DMS153 treated with DMSO at 0.1 percent for 48 hours (cell line): ENCODE results near the gene BNIP2.
"Not testable (repeated sequence)": the region's sequence is repeated elsewhere in the genome, so short reads cannot be mapped to it uniquely, and the experiment has no call there.

Source experiments
- DNase-seq: peaks from one replicate; lab custom pipeline; 2025; ENCODE audit not compliant: unreplicated experiment; lab: John Stamatoyannopoulos, UW

Gene BNIP2, protein sequence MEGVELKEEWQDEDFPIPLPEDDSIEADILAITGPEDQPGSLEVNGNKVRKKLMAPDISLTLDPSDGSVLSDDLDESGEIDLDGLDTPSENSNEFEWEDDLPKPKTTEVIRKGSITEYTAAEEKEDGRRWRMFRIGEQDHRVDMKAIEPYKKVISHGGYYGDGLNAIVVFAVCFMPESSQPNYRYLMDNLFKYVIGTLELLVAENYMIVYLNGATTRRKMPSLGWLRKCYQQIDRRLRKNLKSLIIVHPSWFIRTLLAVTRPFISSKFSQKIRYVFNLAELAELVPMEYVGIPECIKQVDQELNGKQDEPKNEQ

DNA sequence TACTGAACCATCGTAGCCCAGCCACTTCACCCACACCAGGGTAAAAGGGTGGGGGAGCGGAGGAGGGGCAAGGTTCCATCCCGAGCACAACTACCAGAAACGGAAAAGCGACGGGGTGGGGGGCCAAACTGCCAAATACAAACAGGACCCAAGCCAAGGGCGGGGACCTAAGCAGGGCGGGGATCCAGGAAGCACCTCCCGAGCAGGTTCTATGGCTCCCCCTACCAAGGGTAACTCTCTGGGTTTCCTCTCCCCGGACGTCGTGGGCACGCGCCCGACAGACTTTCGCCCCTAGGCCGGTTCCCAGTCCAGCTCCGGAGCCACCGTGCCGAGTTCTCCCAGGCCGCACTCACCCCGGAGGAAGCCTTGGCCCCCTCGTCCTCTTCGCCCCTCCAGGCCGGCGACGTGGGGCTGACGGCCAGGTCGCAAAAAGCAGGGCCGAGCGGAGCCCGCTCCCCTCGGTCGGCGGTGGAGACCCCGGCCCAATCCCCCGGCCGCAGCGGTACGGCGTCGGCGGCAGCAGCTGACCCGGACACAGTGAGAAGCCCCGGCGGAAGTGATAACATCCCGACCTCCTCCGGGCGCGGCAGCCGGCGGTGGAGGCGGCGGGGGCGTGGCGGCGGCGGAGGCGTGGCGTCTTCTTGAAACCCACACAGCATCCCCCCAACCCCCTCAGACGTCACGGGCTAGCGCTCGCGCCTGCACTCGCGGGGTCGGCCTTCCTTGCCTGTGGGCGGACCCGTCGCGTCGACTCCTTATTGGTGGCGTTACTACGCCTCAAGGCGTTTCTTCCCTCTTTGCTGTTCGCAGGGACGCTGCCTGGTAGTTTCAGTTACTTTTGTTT lies at the start of gene BNIP2:
BNIP2 (minus strand) TSS at position 539 of the 844 bp plus-strand sequence. CDS start 6,863 bp downstream, outside the sequence.
- peak; percentile 69 for DNase-seq

DNA sequence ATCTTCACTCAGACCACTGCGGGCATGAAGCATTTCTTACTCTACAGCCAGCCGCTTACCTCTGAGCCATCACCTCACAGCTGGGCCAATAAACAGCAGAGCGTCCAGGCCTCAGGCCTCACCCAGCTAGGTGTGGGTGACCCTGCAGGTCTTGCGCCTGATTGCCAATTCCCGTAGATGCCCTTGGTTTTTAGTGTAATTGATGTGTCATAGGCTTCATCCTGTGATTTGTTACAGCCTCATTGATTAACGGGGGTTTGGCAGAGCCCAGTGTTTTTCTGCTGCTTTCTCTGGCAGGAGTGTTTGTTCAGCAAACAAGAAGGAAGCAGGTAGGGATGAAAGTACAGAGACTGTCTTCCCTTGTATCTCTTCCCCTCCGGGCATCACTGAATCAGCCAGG lies 49.6 kb upstream of the BNIP2 start:
- peak; percentile 20 for DNase-seq

DNA sequence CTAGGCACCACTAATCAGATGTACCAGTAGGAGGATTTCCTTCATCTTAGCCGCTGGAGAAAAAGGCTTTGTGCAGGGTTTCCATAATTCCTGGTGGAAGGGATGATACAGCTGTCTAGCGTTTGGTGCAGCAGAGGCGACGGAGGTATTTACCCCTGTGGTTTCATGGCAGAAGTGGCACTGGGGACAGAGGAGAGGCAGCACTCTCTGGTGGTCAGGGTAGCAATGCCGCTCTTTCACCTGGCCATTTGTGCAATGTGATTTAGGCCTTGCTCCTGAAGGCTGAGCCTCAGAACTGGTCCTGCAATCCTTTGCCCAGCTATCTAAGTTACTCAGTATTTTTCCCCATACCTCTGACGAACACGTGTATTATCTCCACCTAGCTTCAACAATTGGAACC lies 47.1 kb upstream of the BNIP2 start:
- DNase-seq: no peak

DNA sequence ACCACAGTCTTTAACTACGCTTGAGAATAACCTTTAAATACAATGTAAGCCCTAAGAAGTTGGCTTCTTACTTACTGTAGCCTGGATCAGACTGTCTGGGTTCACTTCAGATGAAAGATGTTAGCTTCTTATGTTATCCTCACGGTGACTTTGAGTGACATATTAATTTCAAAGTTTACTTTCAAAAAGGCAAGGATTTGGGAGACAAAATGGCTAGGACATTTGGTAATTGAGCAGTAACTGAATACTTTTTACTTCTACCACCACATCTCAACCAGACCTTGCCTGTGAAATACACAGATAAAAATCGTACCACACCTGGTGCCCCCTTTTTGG lies 36.0 kb upstream of the BNIP2 start:
- DNase-seq: no peak

DNA sequence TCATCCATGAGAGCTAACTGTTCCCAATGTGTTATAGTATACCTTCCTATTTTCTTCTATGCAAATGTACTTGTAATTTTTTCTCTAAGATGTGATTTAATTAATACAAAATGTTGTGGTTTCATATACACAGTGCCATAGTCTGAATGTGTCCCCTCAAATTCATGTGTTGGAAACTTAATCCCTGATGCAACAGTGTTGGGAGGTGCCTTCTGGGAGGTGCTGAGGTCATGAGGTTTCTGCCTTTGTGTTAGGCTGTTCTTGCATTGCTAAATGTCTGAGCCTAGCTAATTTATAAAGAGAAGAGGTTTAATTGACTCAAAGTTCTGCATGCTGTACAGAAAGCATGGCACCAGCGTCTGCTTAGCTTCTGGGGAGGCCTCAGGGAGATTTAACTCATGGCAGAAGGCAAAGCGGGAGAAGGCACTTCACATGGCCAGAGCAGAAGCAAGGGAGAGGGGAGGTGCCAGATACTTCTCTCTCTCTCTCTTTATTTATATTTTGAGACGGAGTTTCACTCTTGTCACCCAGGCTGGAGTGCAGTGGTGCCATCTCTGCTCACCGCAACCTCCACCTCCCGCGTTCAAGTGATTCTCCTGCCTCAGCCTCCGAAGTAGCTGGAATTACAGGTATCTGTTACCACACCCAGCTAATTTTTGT lies 34.7 kb upstream of the BNIP2 start:
- no peak for DNase-seq

DNA sequence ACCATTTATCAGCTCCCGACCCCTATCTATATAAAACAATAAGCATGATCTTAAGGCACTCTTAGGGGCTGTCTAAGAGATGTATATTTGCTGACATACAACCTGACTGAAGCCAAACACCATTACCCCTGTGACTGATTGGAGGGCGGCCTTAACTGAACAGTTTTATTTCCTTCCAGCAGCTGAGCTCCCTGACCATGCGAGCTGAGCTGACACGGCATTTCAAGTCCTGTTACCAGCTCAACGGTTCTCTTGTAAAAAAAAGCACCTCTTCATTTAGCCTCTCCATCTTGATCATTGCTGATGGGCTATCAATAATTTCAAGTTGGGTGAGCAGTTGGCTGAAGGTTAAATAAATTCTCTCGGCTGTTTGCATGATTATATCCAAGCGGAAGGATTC lies 33.4 kb upstream of the BNIP2 start:
- DNase-seq: no peak

DNA sequence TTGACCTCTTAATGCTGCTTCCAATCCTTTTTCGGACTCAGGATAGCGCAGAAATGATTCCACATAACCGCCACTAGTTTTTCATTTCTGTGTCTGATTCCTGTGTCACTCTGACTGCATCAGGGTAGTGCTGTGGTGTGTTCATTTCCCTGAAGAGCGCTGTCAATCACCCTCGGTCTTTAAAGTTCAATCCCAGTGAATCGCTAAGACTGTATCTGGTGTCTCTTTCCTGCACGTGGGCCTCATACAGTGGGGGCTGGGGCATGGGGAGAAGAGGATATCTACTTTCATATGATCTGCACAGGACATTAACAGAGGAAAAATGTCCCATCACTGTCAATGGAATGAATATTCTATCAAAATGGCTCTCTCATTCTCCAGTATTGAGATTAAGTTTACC lies 32.9 kb upstream of the BNIP2 start:
- no peak for DNase-seq

DNA sequence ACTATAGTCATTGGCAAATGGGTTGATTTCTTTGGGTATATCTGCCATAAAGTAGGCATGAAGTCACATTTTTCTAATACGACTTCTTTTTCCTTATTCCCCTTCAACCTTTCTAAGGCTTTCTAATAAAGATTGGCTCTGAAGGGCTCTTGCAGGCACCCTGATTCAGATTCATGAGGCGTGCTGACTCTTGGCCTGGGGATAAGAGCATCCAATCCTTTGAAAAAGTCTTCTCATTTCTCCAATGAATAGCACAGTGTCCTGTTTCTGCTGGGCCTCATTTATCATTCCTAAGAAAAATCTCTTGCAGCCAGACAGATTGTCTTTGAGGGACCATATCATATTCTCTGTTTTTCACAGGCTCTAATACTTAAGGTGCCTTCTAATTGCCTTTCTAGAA lies 32.3 kb upstream of the BNIP2 start:
- no peak for DNase-seq

DNA sequence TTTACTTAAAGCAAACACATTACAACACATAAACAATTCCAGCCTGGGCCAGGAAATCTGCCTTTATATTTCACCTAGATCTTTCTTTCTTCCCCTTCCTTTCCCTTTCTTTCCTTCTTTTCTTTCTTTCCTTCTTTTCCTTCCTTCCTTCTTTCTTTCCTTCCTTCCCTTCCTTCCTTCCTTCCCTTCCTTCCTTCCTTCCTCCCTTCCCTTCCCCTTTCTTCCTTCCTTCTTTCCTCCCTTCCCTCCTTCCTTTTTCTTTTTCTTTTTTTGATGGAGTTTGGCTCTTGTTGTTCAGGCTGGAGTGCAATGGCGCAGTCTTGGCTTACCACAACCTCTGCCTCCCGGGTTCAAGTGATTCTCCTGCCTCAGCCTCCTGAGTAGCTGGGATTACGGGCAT lies 24.1 kb upstream of the BNIP2 start:
- DNase-seq: no peak

DNA sequence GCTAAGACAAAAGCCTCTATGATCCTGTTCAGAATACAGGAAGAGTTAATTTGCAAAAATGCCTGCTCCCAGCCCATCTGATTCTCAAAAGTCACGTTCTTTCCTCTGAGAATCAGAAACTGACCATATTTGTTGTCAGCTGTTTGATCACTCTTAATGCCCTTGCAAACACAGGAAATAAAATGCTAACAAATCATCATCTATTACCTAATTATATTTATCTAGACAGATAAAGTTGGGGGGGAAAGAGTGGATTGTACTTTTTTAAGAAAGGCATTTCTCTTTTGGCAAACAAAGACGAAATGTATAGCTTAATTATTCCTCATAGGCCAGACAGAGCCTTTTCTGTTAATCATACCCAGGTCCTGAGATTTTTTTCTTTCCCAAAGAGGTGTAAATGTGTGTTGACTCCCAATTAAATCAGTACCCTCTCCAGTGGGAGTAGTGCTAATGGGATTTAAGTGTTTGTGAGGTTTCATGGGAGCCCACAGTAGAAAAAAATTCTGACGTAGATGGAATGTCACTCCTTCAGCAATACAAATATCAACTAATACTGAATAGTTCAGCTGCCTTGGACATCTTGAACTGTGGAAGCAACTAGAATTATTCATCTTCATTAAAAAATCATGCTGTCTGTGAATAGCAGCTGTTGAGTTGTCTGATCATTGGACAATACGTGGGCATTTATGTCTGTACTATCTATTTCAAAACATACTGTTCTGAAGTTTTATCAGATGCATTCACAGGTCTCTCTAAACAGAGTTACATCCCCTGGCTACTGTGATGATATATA lies 22.5 kb upstream of the BNIP2 start:
- no peak for DNase-seq

DNA sequence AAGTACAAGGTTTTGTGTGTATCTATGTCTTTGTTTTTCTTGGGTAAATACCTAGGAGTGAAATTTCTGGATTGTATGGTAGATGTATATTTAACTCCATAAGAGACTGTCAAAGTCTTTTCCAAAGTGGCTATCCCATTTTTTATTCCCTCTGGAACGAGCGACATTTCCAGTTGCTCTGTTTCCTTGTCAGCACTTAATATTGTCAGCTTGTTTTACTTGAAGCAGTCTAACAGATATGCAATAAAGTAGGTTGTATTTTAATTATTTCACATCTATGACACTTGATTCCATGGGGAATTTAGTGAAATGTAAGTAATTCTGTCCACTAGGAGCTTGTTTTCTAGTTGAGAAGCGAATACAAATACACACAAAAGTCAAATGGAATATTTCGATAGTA lies 18.5 kb upstream of the BNIP2 start:
- no peak for DNase-seq

DNA sequence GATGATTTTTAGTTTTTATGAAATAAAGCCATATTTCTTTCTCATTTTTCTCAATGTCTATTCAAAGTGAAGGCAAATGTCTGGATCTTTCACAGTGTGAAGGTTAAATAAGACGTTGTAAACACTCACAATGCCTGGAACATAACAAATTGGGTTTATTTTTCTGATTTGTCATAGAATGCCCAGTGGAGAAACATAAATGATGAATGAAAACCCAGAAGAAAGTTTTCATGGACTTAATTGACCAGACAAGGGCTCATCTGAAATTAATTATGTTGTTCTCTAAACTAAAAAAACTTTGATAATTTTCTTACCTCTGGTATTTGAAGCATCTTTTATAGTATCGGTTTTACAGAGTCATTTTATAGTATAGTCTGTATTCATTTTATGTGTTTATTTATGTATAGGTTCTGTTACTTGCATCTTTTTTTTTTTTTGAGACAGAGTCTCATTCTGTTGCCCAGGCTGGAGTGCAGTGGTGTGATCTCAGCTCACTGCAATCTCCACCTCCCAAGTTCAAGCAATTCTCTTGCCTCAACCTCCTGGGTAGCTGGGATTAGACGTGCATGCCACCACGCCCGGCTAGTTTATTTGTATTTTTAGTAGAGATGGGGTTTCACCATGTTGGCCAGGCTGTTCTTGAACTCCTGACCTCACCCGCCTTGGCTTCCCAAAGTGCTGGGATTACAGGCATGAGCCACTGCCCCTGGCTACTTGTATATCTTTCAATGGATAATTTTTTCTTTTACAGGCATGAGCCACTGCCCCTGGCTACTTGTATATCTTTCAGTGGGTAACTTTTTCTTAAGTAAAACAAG lies 15.1 kb upstream of the BNIP2 start:
- no peak for DNase-seq

DNA sequence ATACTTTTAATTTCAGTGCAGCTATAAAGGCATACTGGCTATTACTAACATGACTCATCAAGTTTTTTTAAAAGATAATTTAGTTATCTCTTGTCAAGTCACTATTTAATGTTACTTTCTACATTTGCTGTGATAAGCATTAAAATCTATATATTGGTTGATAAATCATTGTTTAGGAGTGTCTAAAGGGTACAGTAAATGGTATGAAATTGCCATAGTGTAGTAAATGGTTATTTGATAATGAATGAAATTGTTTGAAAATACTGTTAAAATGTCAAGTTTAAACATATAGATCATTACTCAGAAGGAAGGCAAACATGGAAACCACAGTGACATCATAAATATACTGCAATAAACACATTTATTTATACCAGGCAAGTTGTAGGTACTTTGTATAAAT lies 13.2 kb upstream of the BNIP2 start:
- DNase-seq: no peak

DNA sequence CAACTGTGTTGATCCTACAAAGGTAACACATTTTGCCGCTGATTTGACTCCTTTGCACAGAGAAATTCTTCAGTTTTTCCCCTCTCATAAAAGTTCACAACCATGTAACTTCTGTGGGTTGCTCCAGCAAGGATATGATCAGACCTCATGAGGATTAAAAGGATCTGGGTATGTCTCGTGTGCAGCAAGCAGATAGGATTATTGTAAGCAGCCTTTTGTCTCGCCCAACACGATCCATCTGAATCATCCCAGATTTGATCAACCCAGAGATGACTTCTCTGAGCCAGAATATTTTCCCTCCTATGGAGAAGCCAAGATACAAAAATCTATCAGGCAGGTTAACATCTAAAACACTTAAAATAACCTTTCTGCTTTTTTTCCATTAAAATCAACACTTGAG lies 12.8 kb upstream of the BNIP2 start:
- no peak for DNase-seq

DNA sequence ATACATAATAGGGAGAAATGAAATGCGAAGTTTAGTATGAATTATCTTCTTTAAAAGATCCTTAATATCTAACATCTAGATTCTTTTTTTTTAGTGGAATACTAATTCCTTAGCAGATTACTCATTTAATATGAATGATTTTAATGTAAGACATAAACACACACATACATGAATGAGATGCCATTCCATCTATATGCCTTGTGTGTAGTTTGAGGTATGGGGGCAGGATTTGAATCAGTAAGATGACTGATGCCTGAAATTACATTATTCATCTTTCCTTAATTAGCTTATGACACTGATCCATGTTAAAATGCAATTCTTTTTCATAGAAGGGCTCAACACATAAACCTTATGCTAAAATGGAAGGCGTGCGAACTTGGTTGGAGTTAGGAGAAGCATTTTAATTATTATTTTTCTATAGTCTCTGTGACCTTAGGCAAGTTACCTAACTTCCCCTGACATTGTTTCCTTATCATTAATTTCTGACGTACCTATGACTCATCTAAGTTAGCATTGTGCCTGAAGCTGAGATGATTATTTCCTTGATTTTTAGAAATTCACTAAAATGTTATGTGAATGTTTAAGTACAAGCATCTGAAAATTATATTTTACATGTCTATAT lies 10.8 kb upstream of the BNIP2 start:
- no peak for DNase-seq

DNA sequence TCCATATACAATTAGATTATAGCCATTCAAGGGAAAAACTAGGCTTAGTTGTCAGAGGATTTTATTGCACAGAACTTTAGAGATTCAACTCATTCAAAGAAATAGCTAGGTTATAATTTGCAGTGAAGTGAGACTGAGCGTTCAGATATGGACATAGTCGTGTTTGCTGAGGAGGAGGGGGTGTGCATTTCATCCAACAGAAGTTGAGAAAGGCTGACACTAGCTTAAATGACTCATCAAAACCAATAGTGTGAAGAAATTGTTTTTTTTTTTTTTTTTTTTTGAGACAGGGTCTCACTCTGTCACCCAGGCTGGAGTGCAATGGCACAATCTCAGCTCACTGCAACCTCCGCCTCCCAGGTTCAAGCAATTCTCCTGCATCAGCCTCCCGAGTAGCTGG lies 8.9 kb upstream of the BNIP2 start:
- not testable (repeated sequence) for DNase-seq

DNA sequence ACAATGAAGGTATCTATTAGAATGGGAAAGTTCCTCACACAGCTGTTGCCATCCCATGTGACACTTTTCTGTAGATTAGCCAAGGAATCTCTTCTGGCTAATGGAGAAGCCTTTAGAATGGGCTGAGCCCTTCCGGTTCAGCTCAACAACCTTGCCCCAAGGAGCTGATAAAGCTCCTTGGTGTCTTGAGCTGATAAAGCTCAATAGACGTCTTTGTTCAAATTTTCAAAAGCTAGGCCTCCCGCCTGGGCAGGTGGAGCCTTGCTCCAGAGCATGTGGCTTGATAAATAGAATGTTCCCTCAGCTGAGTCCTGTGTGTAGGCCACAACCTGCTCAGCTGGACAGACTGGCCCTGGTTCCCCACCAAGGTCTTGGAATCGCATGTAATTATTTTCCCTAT lies 7.2 kb upstream of the BNIP2 start:
- no peak for DNase-seq

DNA sequence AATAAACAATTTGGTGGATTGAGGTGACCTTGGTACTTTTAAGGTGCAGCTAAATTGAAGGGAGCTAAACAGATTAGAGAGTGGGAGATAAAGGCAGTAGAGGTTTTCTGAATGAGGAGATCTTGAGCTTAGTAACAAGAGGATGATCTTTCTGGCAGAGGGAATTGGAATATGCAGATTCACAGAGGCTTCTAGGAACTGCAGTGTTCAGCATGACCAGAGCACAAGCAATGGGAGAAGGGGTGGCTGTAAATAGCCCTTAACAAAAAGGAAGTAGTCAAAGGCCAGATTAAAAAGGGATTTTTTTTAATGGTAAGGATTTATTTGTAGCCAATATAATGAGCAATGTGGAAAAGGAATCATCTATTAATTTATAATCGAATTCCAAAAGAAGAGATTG lies 5.7 kb upstream of the BNIP2 start:
- no peak for DNase-seq

DNA sequence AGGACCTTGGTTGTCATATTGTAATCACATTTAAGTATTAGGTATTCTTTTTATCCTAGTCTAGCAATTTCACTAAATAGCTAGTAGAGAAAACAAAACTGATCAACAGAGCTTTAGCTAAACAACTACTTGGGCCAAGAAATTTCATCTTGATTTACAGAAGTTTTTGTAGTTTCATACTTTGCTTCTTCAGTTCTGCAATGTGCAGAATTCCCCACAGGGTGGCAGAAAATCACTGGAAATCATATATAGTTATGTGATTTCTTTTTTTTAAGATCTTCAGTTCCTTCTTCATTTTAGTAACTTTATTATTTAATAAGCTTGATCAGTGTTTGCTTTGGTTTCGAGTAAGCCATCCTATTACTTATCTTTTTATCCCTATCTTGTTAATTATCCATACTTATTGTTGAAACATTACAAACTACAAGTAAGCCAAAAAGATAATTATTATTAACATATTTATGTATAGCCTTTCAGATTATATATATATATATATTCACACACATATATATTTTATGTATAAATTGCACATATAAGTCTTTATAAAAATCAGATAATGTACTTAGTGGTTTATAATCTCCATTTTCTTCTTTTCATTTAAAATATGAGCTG lies 2.2 kb upstream of the BNIP2 start:
- no peak for DNase-seq
